HepG2 (cell line): ENCODE data around the gene UPF3B. TPM values are rescaled to one million over a fixed set of nuclear protein-coding genes. Genes with fewer than 3 reads are reported as not detected.
A peak's percentile ranks its signal among the peaks of the same experiment; 100 is the strongest.

Experiments used
- GATA4 ChIP-seq: sonication (generic); IDR thresholded peaks from 2 replicates; pipeline ENCODE4 v1.6.1; 2016; ENCODE audit warnings: antibody characterized with exemption, low read depth, borderline replicate concordance
- HDAC1 ChIP-seq: sonication (generic); formaldehyde crosslinking; IDR thresholded peaks from 2 replicates; pipeline ENCODE4 v1.5.1; 2020; ENCODE audit warnings: mild to moderate bottlenecking, missing genetic modification reagents
- HIVEP1 ChIP-seq: sonication (generic); formaldehyde crosslinking; IDR thresholded peaks from 2 replicates; pipeline ENCODE4 v1.4.0; 2020; ENCODE audit warnings: mild to moderate bottlenecking, missing genetic modification reagents
- HNF4A ChIP-seq: sonication (generic); formaldehyde crosslinking; IDR thresholded peaks from 2 replicates; pipeline ENCODE4 v1.4.0; 2020; ENCODE audit warnings: missing genetic modification reagents
- KLF16 ChIP-seq, 2 experiments: sonication (generic) in 1 of 2; formaldehyde crosslinking in 1 of 2; IDR thresholded peaks; 2 replicates each; pipeline versions ENCODE4 v1.6.1 to v1.8.0; 2016 to 2023; ENCODE audit warnings: missing genetic modification reagents in 2 of 2, missing compliant biosample characterization in 1 of 2
- MIER2 ChIP-seq: IDR thresholded peaks from 2 replicates; pipeline ENCODE4 v1.6.1; 2016; ENCODE audit warnings: missing biosample characterization, missing genetic modification reagents
- NAIF1 ChIP-seq: sonication (generic); formaldehyde crosslinking; IDR thresholded peaks from 2 replicates; pipeline ENCODE4 v1.5.0; 2020; ENCODE audit warnings: mild to moderate bottlenecking, missing genetic modification reagents, borderline replicate concordance
- NR2C2 ChIP-seq: sonication (generic); formaldehyde crosslinking; IDR thresholded peaks from 2 replicates; pipeline ENCODE4 v1.4.0; 2020; ENCODE audit warnings: missing genetic modification reagents, mild to moderate bottlenecking, moderate library complexity, borderline replicate concordance
- RBM22 ChIP-seq: fragments of 200-400 bp; formaldehyde crosslinking; optimal IDR thresholded peaks from 2 replicates; pipeline ENCODE3; 2017; ENCODE audit warnings: mild to moderate bottlenecking, low read length, moderate library complexity
- ZNF501 ChIP-seq: sonication (generic); formaldehyde crosslinking; IDR thresholded peaks from 2 replicates; pipeline ENCODE4 v1.5.1; 2020; ENCODE audit warnings: mild to moderate bottlenecking, moderate library complexity, missing genetic modification reagents
- ZNF788 ChIP-seq: sonication (generic); formaldehyde crosslinking; IDR thresholded peaks from 2 replicates; pipeline ENCODE4 v1.5.0; 2020; ENCODE audit warnings: mild to moderate bottlenecking, missing genetic modification reagents, borderline replicate concordance
- polyA plus RNA-seq, 8 experiments: library from polyadenylated mRNA; depleted of rRNA in 3 of 8; stranded (reverse) in 7 of 8; unstranded in 1 of 8; fragments of >200 nt; fragmentation: Illumina TruSeq in 4 of 8; extraction: Trizol in 4 of 8; gene quantifications; 2 replicates each; pipeline versions ENCODE4 v1.2.1 to v1.2.3, GENCODE V29; 2011 to 2016; ENCODE audit warnings: low read depth in 4 of 8, missing spikeins in 1 of 8, mixed read lengths in 1 of 8; ENCODE audit not compliant: insufficient read depth in 1 of 8
- total RNA-seq, 5 experiments: library from RNA; depleted of rRNA; stranded (reverse); fragments of >200 nt; fragmentation: Illumina TruSeq; extraction: Trizol; gene quantifications; 2 replicates each; pipeline ENCODE4 v1.2.3, GENCODE V29; 2016; ENCODE audit warnings: low read depth in 1 of 5
- TF ChIP-seq, protein P1 (sequence below): sonication (generic); formaldehyde crosslinking; IDR thresholded peaks from 2 replicates; pipeline ENCODE4 v1.4.0; 2020; ENCODE audit warnings: missing genetic modification reagents, borderline replicate concordance
- TF ChIP-seq, protein P2 (sequence below): IDR thresholded peaks from 2 replicates; pipeline ENCODE4 v1.6.1; 2016; ENCODE audit warnings: missing genetic modification reagents, missing compliant biosample characterization
- TF ChIP-seq, protein P3 (sequence below): sonication (generic); formaldehyde crosslinking; IDR thresholded peaks from 2 replicates; pipeline ENCODE4 v1.8.1; 2022; ENCODE audit warnings: low read depth, mild to moderate bottlenecking, missing genetic modification reagents
- TF ChIP-seq, protein P4 (sequence below), 2 experiments: sonication (generic) in 1 of 2; formaldehyde crosslinking in 1 of 2; IDR thresholded peaks; 2 replicates each; pipeline versions ENCODE4 v1.4.0 to v1.6.1; 2018 to 2020; ENCODE audit warnings: missing genetic modification reagents in 2 of 2, borderline replicate concordance in 1 of 2, low read depth in 1 of 2, mild to moderate bottlenecking in 1 of 2, missing biosample characterization in 1 of 2
- TF ChIP-seq, protein P5 (sequence below): IDR thresholded peaks from 2 replicates; pipeline ENCODE4 v1.6.1; 2018; ENCODE audit warnings: missing genetic modification reagents

Gene UPF3B
- total and polyA plus RNA-seq, 2 of the 13 experiments (the other 11 are each of a cell fraction or from before 2014, with no cell fraction given): 5.2 to 7.2 TPM

DNA sequence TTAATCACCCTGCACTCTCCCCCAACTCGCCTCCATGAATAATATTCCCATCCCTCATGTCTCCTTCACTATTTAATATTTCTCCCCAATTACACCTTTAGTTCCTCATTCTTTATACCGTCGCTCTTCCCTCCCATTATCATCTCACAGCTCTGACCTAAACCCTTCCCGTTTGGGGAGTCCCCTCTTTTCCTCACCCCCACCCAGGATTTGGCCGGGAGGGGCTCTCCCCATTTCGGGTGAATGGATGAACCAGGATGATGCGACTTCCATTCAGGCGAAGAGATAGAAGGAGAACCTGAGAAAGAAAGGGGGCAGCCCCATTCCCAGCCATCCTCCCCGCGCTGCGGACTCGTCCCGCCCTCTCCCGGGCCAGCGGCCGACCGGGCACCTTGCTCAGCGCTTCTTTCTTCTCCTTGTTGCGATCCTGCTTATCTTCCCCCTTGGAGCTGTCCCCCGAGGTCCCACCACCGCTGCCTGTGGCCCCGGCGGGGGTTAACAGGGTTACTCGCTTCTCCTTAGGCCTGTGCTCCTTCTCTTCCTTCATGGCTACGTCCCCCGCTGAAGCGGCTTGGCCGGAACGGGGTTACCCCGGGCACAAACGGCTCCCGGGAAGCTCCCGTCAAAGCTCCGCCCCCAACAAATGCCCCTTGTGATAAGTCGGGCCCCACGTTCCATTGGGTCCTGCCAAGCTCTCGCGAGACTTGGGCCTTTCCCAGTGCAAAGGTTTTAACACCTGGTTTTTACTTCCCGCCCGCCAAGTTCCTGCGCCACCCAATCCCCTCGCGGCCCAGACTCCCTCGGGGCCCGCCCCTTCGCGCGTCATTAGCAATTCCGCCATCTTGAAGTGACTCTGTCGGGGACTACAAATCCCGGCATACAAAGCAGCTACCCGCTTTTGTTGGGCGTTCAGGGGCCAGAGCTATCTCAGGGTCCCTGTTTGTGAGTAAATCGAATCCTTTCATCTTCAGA lies at the start of gene UPF3B (continued):
- TF ChIP-seq, protein P1, sequence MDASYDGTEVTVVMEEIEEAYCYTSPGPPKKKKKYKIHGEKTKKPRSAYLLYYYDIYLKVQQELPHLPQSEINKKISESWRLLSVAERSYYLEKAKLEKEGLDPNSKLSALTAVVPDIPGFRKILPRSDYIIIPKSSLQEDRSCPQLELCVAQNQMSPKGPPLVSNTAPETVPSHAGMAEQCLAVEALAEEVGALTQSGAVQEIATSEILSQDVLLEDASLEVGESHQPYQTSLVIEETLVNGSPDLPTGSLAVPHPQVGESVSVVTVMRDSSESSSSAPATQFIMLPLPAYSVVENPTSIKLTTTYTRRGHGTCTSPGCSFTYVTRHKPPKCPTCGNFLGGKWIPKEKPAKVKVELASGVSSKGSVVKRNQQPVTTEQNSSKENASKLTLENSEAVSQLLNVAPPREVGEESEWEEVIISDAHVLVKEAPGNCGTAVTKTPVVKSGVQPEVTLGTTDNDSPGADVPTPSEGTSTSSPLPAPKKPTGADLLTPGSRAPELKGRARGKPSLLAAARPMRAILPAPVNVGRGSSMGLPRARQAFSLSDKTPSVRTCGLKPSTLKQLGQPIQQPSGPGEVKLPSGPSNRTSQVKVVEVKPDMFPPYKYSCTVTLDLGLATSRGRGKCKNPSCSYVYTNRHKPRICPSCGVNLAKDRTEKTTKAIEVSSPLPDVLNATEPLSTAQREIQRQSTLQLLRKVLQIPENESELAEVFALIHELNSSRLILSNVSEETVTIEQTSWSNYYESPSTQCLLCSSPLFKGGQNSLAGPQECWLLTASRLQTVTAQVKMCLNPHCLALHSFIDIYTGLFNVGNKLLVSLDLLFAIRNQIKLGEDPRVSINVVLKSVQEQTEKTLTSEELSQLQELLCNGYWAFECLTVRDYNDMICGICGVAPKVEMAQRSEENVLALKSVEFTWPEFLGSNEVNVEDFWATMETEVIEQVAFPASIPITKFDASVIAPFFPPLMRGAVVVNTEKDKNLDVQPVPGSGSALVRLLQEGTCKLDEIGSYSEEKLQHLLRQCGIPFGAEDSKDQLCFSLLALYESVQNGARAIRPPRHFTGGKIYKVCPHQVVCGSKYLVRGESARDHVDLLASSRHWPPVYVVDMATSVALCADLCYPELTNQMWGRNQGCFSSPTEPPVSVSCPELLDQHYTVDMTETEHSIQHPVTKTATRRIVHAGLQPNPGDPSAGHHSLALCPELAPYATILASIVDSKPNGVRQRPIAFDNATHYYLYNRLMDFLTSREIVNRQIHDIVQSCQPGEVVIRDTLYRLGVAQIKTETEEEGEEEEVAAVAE (CRISPR knock-in tag): no peak
- TF ChIP-seq, protein P2, sequence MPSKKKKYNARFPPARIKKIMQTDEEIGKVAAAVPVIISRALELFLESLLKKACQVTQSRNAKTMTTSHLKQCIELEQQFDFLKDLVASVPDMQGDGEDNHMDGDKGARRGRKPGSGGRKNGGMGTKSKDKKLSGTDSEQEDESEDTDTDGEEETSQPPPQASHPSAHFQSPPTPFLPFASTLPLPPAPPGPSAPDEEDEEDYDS (CRISPR knock-in tag): peak; percentile 45
- TF ChIP-seq NR2C2 (CRISPR knock-in tag) (peak; percentile 67), ZNF788 (CRISPR knock-in tag) (peak; percentile 39; the same call in 1 of the 2 replicates), GATA4 (no peak), HIVEP1 (CRISPR knock-in tag) (peak; percentile 53; the same call in 1 of the 2 replicates), RBM22 (no peak), HDAC1 (CRISPR knock-in tag) (peak; percentile 25; the same call in 1 of the 2 replicates), HNF4A (CRISPR knock-in tag) (peak; percentile 22; the same call in 1 of the 2 replicates), NAIF1 (CRISPR knock-in tag) (no peak), MIER2 (CRISPR knock-in tag) (no peak), ZNF501 (CRISPR knock-in tag) (peak; percentile 40; the same call in 1 of the 2 replicates), KLF16 (CRISPR knock-in tag; IDR thresholded peaks at IDR 0.05) (0 out of 4 replicates have a peak, but pooled peaks of 1 of the 2 experiments have one; percentile 12)
- TF ChIP-seq, protein P3, sequence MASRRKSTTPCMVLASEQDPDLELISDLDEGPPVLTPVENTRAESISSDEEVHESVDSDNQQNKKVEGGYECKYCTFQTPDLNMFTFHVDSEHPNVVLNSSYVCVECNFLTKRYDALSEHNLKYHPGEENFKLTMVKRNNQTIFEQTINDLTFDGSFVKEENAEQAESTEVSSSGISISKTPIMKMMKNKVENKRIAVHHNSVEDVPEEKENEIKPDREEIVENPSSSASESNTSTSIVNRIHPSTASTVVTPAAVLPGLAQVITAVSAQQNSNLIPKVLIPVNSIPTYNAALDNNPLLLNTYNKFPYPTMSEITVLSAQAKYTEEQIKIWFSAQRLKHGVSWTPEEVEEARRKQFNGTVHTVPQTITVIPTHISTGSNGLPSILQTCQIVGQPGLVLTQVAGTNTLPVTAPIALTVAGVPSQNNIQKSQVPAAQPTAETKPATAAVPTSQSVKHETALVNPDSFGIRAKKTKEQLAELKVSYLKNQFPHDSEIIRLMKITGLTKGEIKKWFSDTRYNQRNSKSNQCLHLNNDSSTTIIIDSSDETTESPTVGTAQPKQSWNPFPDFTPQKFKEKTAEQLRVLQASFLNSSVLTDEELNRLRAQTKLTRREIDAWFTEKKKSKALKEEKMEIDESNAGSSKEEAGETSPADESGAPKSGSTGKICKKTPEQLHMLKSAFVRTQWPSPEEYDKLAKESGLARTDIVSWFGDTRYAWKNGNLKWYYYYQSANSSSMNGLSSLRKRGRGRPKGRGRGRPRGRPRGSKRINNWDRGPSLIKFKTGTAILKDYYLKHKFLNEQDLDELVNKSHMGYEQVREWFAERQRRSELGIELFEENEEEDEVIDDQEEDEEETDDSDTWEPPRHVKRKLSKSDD: 0 out of 2 replicates have a peak, but pooled peaks have one; percentile 31
- TF ChIP-seq, protein P4, sequence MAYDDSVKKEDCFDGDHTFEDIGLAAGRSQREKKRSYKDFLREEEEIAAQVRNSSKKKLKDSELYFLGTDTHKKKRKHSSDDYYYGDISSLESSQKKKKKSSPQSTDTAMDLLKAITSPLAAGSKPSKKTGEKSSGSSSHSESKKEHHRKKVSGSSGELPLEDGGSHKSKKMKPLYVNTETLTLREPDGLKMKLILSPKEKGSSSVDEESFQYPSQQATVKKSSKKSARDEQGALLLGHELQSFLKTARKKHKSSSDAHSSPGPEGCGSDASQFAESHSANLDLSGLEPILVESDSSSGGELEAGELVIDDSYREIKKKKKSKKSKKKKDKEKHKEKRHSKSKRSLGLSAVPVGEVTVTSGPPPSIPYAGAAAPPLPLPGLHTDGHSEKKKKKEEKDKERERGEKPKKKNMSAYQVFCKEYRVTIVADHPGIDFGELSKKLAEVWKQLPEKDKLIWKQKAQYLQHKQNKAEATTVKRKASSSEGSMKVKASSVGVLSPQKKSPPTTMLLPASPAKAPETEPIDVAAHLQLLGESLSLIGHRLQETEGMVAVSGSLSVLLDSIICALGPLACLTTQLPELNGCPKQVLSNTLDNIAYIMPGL (CRISPR knock-in tag; IDR thresholded peaks at IDR 0.05; ENCODE audit: borderline replicate concordance in 1 of 2, low read depth in 1 of 2): 0 out of 4 replicates have a peak, but pooled peaks of 1 of the 2 experiments have one; percentile 31
- TF ChIP-seq, protein P5, sequence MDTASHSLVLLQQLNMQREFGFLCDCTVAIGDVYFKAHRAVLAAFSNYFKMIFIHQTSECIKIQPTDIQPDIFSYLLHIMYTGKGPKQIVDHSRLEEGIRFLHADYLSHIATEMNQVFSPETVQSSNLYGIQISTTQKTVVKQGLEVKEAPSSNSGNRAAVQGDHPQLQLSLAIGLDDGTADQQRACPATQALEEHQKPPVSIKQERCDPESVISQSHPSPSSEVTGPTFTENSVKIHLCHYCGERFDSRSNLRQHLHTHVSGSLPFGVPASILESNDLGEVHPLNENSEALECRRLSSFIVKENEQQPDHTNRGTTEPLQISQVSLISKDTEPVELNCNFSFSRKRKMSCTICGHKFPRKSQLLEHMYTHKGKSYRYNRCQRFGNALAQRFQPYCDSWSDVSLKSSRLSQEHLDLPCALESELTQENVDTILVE (CRISPR knock-in tag): 0 out of 2 replicates have a peak, but pooled peaks have one; percentile 33
